Measurements from ENCODE around the gene ITIH2.

ITIH2 gene

GRCh38 chr10:7787857-7788638 lies 84.9 kb downstream of the ITIH2 start, which contains the start of the genes ATP5F1C and KIN:
Gene ATP5F1C (plus strand): TSS chr10:7788177. CDS start chr10:7788208, 31 bp downstream.
Gene KIN (minus strand): TSS chr10:7787993. CDS start chr10:7787933, 60 bp downstream.
- Histone ChIP-seq H3K4me1 (no peaks in the 10 kb centered on the region; the same call in 1 of the 2 replicates), H3K4me3 (ENCODE audit: low read depth, low read length) (peak within 1 kb of the TSS; percentile 69), H3K36me3 (peaks cover 17% of the 10 kb centered on the region), H3K27me3 (no peaks in the 10 kb centered on the region), H3K9me3 (no peaks in the 10 kb centered on the region)
- no peak for TF ChIP-seq CTCF (IDR thresholded peaks at IDR 0.05; ENCODE audit: low read depth, low read length)
- DNase-seq: peak; percentile 96

GRCh38 chr10:7788639-7789286 lies 85.6 kb downstream of the ITIH2 start:
- Histone ChIP-seq H3K36me3 (peaks cover 17% of the 10 kb centered on the region), H3K4me1 (no peaks in the 10 kb centered on the region; the same call in 1 of the 2 replicates), H3K4me3 (ENCODE audit: low read depth, low read length) (peak overlapping the region; percentile 69), H3K9me3 (no peaks in the 10 kb centered on the region), H3K27me3 (no peaks in the 10 kb centered on the region)
- TF ChIP-seq CTCF (IDR thresholded peaks at IDR 0.05; ENCODE audit: low read depth, low read length): no peak
- no peak for DNase-seq

GRCh38 chr10:7789390-7789789 lies 86.3 kb downstream of the ITIH2 start:
- H3K4me1 ChIP-seq: no peaks in the 10 kb centered on the region; the same call in 1 of the 2 replicates
- DNase-seq: peak; percentile 60
- H3K36me3 ChIP-seq: peaks cover 17% of the 10 kb centered on the region
- H3K4me3 ChIP-seq (ENCODE audit: low read depth, low read length): peak overlapping the region; percentile 69
- H3K27me3 ChIP-seq: no peaks in the 10 kb centered on the region
- TF ChIP-seq CTCF (IDR thresholded peaks at IDR 0.05; ENCODE audit: low read depth, low read length): no peak
- H3K9me3 ChIP-seq: no peaks in the 10 kb centered on the region

GRCh38 chr10:7792541-7792940 lies 89.4 kb downstream of the ITIH2 start:
- no peak for TF ChIP-seq CTCF (IDR thresholded peaks at IDR 0.05; ENCODE audit: low read depth, low read length)
- H3K27me3 ChIP-seq: no peaks in the 10 kb centered on the region
- H3K36me3 ChIP-seq: peaks cover 31% of the 10 kb centered on the region
- DNase-seq: no peak
- no peaks in the 10 kb centered on the region; the same call in 1 of the 2 replicates for H3K4me1 ChIP-seq
- H3K9me3 ChIP-seq: no peaks in the 10 kb centered on the region
- no peak overlapping the region for H3K4me3 ChIP-seq (ENCODE audit: low read depth, low read length)

- DNase-seq: no peak
- TF ChIP-seq CTCF (IDR thresholded peaks at IDR 0.05; ENCODE audit: low read depth, low read length): no peak
- peaks cover 48% of the 10 kb centered on the region for H3K36me3 ChIP-seq
- no peak overlapping the region for H3K4me3 ChIP-seq (ENCODE audit: low read depth, low read length)
- H3K4me1 ChIP-seq: no peaks in the 10 kb centered on the region; the same call in 1 of the 2 replicates
- H3K27me3 ChIP-seq: no peaks in the 10 kb centered on the region
- no peaks in the 10 kb centered on the region for H3K9me3 ChIP-seq
Observed at GRCh38 chr10:7794251-7795026, 91.3 kb downstream of the ITIH2 start.

Data from BE2C (cell line).